T47D (cell line): ENCODE results near the gene MACROH2A2.

Experiments used
- DNase-seq, 2 experiments: peaks; one replicate each; pipeline versions ENCODE4 v3.0.0 to v3.0.0-alpha.2; 2011 to 2012; ENCODE audit warnings: low read depth in 1 of 2, low spot score in 1 of 2
- JUND ChIP-seq: IDR thresholded peaks from 2 replicates; pipeline ENCODE4 v1.6.1; 2012; ENCODE audit warnings: low read depth
- in situ Hi-C: cut with HindIII; loops from 2 replicates; pipeline ENCODE4 v1.10.0; 2016; ENCODE audit warnings: low sequenced_read_pairs, low pct_unique_long_range_greater_than_20kb

MACROH2A2 gene

DNA sequence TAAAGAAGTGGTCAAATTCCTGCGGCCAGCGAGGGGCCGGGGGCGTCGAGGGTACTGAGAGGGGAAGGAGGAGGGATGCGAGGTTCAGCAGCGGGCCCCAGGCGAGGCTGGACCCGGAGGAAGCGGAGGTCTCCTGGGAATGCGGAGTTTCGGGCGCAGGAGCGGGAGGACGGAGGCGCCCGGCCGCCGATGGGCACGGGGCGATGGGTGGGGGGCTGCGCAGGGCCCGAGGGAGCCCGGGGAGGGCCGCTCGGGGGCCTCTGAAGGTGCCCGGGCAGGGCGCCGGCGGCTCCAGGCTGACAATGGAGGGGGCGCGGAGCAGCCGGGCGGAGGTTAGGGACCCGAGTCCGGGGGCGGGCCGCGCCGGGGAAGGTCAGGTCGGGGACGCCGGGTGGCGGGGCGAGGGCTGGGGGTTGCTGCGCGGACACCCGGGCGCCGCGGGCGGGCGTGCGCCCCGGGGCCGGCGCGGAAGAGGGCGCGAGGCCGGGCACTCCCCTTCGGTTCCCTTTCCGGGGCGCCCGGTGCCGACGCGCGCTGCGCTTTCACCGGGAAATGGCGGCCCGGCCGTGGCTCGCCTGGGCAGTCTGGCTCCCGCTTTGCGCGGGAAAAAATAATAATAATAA is 683 bp downstream of the MACROH2A2 start:
- in situ Hi-C loops = no loop called here
- peak; percentile 10 to 15 for DNase-seq
- TF ChIP-seq JUND = no peak

DNA sequence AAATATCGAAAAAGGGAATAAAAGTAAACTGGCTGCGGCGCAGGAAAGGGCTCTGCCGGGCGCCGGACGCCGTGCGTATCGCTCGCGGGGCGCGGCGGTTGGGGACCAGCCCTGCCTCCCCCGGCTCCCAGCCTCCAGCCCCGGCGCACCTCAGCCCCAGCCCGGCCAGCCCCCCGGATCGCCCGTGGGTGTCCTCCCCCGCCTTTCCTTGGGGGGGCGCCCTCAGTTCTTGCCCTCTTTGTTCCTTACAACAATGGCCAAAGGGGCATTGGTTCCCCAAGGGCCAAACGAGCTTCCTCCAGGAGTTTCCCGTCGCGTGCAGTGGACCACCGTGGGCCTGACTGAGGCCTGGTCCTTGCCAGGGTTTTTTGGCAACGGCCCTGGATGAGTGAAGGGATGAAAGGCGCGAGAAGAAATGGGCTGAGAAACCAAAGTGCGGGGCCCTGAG is 1.2 kb downstream of the MACROH2A2 start:
- no peak for TF ChIP-seq JUND
- in situ Hi-C loops = no loop called here
- DNase-seq = peak; percentile 6 to 39

DNA sequence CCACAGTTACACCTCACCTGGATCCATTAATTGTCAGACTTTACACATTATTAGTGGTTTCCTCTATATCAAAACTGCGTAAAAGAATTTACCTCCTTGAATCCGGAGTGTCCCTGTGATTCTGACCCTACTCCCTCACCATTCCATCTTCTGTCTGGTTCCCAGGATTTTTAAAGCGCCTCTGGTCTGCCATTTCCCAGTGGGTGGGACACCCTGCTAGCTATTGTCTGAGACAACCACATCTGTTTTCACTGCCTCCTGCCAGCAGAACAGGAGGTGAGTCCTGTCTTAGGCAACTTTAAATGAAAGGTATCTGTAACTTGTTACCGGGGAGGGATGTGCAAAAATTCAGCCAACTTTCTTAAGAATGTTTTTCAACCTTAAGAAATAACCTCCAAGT is 2.3 kb downstream of the MACROH2A2 start:
- in situ Hi-C loops = no loop called here
- DNase-seq = no peak
- TF ChIP-seq JUND = no peak

DNA sequence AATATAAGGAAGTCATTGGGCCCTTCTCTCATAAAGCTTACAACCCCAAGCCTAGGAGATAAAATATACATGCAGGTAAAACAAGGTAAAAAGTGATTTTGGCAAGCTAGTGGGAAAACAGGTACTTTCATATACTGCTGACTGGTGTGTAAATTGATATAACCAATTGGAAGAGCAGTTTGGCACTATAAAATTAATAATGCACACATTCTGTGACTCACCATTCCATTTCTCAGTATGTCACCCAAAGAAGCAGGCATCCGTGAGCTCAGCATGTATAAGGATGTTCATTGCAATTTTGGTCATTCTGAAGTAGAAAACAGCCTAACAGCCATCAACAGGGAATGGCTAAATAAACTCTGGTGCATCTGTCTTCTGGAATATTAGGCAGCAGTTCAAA is 2.9 kb downstream of the MACROH2A2 start:
- TF ChIP-seq JUND = no peak
- in situ Hi-C loops = no loop called here
- DNase-seq = no peak

DNA sequence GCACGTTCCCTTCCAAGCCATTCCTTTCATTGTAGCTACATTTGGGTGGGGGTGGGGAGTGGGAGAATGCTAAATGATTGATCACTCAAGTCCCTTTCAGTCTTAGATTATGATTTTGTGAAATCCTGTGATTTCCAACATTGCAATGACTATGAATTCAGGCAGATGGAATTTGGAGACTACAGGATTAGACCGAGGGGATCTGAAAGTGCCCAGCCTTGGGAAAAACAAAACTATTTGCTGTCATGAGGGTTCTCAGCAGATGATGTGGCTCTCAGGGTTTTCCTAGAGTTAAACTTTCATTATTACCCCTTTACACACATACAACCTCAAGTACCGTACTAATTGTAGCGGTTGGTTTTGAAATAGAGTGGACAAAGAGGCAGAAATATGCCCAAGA is 4.7 kb downstream of the MACROH2A2 start:
- no peak for DNase-seq
- no peak for TF ChIP-seq JUND
- in situ Hi-C loops = no loop called here

DNA sequence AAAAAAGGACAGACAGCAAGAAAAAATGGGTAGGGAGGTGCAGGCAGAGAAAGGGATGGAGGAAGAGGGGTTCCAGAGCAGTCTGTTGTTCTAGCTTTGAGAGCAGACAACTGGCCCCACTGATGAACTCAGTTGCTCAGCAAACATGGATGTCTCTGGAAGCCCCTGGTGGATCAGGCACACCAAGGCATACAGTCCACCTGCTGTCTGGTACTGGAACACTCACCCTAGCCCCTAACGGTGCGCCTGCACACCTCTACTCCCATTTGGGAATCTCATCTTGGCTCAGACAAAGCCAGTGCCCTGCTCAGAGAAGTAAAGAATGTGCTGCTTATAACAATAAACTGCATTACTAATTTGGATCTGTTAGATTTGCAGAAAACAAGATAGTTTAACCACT is 7.7 kb downstream of the MACROH2A2 start:
- in situ Hi-C loops = no loop called here
- no peak for TF ChIP-seq JUND
- DNase-seq = no peak

- DNase-seq = no peak
- no peak for TF ChIP-seq JUND
- in situ Hi-C loops = no loop called here
Observed at GRCh38 chr10:70063418-70064098, 10.9 kb downstream of the MACROH2A2 start.

DNA sequence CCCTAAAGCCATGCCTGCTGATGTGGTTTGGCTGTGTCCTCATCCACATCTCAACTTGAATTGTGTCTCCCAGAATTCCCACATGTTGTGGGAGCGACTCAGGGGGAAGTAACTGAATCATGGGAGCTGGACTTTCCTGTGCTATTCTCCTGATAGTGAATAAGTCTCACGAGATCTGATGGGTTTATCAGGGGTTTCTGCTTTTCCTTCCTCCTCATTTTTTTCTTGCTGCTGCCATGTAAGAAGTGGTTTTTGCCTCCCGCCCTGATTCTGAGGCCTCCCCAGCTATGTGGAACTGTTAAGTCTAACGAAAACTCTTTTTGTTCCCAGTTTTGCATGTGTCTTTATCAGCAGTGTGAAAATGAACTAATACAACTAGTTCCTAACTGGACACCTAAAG is 11.8 kb downstream of the MACROH2A2 start:
- TF ChIP-seq JUND = no peak
- in situ Hi-C loops = no loop called here
- DNase-seq = no peak

GRCh38 chr10:70066190-70066589 is 13.5 kb downstream of the MACROH2A2 start:
- in situ Hi-C loops = no loop called here
- no peak for DNase-seq
- no peak for TF ChIP-seq JUND

DNA sequence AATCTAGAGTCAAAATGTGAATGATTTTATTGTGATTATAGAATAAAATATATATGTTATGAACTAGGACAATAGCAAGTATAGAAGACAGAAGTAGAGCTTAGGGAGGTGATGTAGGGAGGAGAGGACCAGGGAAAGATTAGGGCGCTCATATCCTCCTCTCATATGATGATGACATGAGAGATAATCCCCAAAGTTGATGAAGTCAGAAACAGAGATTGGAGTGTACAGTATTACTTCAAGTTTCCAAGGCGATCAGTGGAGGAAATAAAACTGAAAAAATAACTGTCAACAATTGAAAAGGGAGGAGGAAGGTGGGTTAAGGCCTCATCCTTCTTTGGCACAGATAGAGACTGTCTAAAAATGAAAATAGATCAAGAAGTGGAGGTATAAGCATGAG is 14.9 kb downstream of the MACROH2A2 start:
- no peak for TF ChIP-seq JUND
- in situ Hi-C loops = no loop called here
- no peak for DNase-seq

GRCh38 chr10:70068925-70069324 is 16.3 kb downstream of the MACROH2A2 start:
- DNase-seq = no peak
- in situ Hi-C loops = no loop called here
- TF ChIP-seq JUND = no peak

DNA sequence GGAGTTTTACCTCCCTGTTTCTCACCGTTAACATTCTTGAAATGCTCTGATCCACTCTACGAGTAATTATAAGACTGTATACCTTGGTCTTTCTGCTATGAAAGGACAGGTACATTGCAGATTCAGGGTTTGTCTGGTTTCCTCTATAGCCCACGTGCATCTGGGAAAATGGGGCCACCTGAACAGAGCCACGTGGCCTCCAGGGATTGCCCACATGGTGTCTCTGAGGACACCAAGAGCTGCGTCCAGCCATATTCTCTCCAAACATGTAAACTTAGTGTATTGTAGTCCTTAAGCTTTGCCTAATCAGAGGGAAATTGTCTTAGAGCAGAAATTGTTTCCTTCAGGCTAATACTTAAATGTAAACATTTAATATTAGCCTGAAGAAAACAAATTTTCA is 16.7 kb downstream of the MACROH2A2 start:
- TF ChIP-seq JUND = no peak
- in situ Hi-C loops = no loop called here
- no peak for DNase-seq

DNA sequence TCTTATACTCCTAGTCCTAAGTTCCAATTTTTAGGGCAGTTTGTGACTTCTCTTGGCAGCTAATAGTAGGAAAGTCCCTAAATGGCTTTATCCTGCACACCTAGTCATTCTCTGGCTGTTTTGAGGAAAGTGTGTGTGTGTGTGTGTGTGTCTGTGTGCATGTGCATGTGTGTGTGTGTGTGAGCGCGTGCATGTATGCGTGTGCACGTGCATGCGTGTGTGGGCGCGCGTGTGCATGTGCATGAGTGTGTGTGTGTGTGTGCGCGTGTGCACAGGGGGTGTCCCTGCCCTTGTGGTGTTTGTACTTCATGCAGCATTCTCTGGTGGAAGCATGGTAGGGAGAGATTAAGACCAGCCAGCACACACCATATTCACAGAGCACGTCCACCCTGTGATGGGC is 18.2 kb downstream of the MACROH2A2 start:
- in situ Hi-C loops = no loop called here
- DNase-seq = no peak

DNA sequence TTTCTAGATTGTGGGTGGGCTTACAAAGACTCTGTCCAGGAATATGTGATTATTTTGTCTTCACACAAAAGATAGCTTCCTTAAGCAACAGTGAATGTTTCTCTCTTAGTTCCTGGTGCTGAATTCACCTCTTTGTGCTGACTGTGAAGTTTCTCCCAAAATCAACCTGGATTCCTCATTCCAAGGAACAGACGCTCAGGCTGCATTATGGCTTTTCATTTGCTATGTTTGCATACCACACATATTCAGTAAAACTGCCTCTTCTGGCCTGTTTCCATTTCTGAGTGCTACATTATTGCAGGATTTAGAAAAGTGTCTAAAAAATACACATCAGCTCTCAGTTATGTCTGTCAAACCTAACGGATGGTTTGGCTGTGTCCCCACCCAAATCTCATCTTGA is 21.5 kb downstream of the MACROH2A2 start:
- DNase-seq = no peak
- TF ChIP-seq JUND = no peak
- in situ Hi-C loops = no loop called here

More for the DNA sequence above, 18.2 kb downstream of the MACROH2A2 start:
- no peak for TF ChIP-seq JUND
